Superior temporal gyrus (tissue), 1 donor: ENCODE results near the gene FMN1.
A peak's percentile ranks its signal among the peaks of the same experiment; 100 is the strongest.

Experiments
- DNase-seq: peaks from one replicate; pipeline ENCODE4 v3.0.0-alpha.2; 2016; ENCODE audit errors: extremely low spot score

Gene FMN1

DNA sequence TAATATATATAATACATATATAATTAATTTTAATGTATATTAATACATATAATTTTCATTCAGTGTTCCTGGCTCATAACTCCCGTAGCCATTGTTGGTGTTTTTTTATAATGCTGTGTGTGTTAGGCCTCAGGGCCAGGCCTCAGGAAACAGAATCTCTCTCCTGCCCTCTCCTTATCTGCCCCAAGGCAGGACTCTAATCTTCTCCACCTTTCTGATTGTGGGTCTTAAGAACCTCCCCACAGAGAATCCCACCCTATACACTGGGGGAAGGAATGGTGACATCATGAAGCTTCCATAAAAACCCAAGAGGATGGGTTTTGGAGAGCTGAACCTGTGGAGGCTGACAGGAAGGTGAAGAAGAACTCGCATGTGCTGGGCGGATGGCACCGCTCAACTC lies 4.0 kb upstream of the FMN1 start:
- DNase-seq = no peak

DNA sequence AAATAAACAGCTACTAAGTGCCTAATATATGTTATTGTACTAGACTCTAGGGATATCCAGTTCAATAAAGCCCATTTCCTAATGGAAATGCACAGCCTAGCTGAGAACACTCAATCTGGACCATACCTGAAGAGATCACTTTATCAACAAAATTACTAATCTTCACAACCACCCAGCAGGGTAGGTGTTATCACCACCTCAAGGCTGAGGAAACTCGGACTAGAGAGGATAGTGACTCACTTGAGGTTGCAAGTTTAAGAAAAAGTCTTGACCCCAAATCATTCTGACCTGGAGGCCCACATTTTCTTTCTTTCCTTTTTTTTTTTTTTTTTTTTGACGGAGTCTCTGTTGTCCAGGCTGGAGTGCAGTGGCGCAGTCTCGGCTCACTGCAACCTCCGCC lies 3.1 kb upstream of the FMN1 start:
- DNase-seq = no peak

DNA sequence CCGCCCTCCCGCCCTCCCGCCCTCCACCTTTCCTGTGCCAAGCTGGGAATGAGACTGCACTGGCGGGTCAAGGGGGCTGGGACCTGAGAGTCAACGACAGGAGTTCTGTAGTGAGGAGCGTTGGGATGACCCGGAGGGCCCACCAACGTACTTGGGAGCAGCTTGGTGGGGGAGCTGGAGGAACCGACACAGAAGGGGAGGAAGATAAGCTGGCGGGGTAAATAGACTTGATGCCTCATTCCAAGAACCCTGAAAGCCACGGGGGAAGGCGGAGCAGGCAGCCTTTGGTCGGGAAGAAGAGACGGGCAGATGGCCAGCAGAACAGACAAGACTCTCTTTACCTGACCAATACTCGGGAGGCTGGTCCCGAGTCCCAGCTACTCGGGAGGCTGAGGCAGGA lies 277 bp downstream of the FMN1 start:
- DNase-seq = peak; percentile 41

DNA sequence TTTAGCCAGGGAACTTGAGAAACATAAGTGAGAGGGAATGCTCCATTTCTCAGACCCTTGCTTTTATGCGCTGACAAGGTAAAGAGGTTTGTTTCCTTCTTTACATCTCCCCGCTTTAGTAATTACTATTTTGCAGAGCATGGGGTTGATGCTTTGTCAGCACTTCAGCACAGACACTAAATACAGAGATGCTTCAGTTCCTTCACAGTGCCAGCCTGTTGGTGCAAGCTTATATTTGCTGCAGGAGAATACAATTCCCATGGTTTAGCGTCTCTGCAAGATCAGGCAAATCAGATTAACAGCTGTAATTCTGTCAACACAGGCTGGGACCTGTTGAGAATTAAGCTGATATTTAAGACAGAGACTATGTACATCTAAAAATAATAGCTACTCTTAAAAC lies 2.9 kb downstream of the FMN1 start:
- DNase-seq = peak; percentile 32

DNA sequence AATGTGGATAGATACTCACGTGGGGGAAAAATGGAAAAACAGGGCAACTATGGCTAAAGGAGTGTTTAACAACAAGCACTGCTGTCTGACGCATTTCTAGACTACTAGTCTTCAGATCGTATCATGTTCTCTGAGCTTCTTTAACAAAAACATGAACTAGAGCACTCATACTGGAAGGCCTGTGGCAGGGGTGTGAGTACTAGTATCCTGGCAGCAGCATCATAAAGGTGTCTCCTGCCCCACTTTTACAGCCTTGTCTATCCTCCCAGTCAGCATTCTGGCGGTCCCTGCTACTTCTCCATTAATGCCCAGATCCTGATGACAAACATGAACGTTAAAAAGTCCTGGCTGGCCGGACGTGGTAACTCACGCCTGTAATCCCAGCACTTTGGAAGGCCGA lies 4.0 kb downstream of the FMN1 start:
- no peak for DNase-seq

DNA sequence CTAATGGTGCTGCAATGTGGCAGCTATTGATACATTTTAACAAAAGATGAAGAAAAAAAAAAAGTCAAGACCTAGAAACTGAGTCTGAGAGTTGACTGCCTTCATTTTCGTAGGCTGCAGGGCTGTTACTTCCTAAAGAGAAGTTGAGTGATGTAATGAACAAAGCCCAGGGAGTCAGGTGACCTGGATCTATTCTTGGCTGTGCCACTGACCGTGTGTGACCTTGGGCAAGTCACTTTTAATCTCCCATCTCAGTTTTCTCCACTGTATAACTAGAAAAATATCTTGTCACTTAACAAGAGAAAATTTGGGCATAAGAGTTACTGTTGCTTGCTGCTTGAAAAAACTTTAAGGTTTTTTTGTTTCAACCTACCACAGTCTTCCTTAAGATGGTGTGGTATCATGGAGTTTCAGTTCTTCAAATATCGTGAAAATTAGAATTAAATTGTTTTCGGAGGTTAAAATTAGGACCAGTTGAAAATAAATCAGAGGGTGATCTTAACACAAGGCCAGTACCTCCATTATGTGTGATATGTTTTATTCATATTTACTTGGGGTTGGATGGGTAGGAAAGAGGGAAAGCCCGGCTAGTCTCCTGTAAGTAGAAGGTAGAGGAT lies 5.8 kb downstream of the FMN1 start:
- DNase-seq = no peak

DNA sequence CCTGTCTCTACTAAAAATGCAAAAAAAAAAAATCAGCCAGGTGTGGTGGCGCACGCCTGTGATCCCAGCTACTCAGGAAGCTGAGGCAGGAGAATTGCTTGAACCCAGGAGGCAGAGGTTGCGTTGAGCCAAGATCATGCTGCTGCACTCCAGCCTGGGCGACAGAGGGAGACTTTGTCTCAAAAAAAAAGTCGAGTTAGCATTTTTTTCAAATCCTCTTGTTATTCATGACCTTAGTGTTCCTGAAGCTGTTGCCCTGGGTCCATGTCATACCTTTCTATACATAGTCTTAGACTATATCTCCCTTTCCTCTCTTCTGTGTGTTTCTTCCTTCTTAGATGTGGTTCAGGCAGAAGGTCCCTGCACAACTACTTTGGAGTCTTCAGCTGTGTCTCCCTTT lies 6.4 kb downstream of the FMN1 start:
- no peak for DNase-seq

DNA sequence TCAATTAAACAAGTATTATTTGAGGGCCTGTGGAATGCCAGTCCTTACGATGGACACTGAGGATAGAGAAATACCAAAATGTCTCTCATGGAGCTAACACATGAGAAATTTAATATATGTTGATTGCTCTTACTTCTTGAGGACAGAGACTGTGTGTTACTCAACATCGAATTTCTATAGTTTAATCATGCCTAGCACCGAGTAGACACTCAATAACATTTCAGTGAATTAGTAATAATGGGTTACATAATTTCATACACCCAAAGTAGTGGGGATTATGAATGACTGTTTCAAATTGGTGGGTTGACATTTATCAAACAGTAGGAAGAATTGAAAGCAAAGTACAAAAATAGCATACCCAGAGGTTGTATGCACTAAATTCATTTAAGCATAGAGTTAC lies 11.2 kb downstream of the FMN1 start:
- no peak for DNase-seq

DNA sequence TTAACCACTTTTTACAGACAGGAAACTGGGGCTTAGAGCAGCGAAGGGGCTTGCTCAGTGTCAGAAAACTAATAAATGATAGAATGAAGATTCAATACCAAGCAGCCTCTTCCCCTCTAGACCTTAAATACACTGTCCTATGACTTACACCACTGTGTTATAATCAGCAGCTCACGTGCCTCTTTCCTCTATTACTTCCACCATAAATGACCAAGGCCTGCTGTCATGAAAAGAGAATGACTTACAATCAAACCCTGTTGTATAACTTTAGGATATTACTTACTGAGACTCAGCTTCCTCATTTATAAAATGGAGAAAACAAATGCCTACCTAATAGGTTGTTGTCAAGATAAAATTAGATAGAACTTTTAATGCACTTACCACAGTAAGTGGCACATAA lies 11.6 kb downstream of the FMN1 start:
- DNase-seq = no peak

DNA sequence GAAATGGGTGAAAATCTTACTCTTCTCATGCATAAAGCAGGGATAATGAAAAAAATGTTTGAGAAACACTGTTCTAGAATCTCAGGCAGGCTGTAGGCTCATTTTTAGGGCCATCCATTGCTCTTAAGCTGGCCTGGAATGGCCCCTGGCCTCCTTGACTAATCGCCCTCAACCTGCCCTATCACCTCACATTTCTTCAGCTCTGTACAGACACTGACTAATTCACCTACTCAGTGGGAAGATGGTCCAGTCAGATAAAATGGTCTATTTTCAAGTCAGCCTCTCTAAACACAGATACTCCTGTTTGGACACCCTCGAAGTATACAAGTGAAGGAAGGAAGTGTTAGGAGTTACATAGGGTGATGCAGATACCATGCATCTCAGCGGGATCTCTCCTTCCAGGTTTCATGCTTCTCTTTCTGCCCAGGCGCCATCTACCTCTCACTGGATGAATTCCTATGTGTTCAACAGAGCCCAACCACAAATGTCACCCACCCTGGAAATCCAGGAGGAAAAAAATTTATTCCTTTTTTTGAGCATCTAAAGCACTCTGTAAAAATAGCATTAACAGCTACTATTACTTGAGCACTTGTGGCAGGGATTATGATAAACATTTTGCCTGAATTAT lies 12.1 kb downstream of the FMN1 start:
- DNase-seq = no peak

DNA sequence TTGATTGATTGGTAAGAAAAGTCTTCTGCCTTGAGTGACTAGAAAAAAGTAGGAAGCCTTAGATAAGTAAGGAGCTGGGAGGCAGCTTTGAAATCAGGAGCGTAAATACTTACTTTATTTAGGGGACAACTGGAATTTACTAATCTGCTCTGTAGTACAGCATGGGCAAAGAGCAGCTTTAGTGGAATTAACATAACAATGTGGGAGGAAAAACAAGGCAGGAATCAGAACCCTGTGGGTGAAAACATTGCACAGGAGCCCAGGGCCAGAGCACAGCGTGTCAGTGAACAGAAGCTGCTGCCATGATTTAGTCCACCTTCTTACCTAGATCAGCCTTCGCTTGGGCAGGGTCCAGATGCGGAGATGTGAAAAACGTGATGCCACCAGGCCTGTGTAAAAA lies 14.6 kb downstream of the FMN1 start:
- DNase-seq = no peak

DNA sequence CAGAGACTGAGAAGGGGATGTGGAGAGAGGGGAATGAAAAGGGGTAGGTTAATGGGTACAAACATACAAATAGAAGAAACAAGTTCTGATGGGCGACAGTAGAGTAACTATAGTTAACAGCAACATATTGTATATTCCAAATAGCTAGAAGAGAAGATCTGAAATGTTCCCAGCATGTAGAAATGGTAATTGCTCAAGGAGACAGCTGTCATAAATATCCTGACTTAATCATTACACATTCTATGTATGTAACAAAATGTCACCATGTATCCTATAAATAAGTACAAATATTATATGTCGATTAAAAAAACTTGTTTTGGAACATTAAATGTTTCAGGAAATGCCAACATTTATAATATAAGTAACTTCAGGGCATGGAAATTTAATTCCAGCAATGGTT lies 23.3 kb downstream of the FMN1 start:
- DNase-seq = no peak

DNA sequence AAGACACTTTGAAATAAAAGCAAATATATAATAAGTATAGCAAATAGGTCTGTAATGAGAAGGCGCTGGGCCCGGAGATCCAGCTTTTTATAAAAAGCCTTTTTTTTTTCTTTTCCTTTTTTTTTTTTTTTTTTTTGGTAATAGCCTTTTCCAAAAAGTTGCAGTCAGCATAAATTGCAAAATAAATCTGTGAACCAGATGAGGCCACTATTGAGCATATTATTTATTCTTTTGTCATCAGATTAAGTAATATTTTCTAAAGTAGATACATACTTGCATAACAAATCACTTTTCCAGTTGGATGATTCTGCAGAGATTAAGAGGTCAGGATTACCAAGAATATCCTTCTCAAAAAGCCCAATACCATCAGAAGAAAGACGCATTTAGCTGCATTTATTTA lies 24.9 kb downstream of the FMN1 start:
- no peak for DNase-seq

DNA sequence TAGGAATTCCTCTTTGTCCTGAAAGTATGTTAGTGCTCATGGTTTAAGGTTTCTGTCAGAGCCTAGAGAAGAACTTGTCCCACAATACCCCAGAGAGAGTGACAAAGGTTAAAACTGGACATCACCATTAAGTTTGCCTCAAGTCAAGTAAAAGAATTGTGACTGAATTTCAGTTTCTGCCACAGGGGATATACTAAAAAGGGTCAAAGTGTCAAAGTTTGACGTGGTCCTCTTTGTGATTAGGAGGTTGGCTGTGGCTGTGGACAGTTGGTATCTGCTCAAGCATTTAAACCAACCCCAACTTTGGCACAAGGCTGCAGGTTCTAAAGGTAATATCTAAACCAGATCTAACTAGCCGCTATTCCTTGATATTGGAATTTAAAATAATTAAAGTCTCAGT lies 26.1 kb downstream of the FMN1 start:
- DNase-seq = no peak

DNA sequence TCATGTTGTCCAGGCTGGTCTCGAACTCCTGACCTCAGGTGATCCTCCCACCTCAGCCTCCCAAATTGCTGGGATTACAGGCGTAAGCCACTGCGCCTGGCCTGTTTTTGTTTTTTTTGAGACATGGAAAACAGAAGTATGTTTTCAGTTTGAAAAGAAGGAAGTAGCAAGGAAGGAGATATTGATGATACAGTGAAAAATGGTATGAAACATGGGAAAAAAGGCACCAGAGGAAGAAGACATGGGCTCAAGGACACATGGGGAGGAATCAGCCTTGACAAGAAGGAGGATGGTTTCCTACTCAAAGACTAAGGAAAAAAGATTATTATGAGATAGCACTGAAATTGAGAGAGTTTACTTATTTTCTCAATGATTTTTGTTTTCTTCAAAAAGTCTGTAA lies 30.7 kb downstream of the FMN1 start:
- DNase-seq = no peak

DNA sequence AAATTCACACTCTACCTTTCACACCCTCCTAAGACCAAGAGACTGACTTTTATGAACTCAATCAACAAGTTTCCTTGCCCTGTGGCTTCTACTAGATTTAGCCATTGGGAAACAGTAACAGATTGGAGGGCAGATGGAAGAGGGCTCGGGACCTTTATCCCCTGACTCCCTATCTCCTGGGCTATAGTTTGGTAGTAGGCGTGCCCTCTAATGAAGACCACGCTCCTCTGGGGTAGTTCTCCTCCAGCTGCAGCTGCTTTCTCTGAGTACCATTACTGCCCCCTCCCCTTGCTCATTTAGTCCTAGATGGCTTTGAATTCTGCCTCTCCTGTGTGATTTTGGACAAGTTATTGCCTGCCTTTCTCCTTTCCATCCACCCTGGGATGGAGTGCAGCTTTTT lies 33.3 kb downstream of the FMN1 start:
- DNase-seq = no peak

DNA sequence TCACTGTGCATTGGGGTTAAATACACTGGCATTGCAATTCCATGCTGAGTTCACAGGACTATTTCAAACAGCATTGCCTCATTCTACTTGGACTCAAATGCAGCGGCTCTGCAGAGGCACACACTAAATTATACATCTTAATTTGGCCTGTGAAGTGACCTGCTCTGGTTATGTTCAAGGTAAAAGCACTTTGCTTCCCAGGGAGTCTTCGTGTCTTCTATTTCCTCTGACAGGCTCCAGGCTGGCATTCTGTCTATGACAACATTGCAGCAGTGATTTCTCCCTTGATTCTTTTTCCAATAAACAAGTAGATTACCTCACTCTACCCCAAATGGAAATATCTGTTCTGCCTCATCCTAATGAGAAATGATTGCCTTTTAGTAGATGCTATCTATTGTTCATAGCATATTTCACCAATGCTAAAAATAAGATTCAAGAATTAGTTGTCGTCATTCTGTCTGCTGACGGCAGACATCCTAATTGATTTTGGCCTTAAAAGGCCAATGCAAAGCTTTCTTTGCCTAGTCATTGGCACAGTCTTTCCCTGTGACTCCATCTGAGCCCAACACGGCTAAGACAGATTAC lies 33.8 kb downstream of the FMN1 start:
- no peak for DNase-seq

DNA sequence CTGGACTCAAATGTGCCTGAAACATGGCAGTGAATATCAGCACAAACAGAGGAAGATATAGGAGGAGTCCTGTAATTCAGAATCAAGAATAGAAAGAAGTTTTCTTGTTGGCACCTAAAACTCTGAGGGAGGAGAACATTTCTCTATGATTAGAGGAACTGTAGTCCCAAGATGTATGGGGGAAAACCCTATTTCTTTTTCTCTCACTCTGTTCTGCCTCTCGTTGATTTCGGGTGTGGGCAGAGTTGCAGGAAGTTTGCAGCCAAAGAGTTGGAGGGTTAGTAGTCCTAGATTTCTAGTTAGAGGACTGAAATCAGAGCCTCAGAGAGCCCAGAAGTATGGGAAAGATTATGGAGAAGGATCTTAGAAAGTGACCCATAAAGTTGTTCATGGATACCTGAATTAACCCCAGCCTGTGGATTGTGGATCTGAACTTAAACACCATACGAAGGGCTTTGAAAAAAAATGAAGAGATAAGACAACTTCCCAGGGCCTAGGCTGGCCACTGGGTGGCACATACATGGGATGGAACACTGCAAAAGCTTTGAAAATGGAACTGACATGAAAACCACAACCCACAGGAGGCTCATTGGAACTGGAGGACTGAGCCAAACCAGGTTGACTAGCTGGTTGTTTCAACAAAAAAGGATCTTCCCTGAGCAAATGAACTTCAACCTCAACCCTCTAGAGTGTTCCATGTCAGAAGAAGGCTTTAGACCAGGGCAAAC lies 34.6 kb downstream of the FMN1 start:
- no peak for DNase-seq

DNA sequence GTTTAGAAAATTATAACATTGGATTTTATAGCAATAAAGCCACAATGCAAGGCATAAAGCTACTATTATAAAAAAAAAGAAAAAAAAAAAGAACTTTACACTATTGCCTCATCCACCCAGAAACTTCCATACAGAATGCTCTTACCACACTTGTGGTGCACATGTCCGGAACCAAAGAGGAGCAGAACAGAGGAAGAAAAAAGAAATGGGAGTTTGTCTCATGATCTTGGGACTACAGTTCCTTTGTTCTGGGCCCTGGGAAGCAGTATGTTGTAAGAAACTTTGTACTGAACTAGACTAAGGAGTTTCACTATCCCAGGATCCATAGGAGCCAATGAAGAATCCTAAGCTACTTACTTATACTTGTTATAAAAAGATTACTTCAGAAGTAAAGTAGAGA lies 36.1 kb downstream of the FMN1 start:
- no peak for DNase-seq

DNA sequence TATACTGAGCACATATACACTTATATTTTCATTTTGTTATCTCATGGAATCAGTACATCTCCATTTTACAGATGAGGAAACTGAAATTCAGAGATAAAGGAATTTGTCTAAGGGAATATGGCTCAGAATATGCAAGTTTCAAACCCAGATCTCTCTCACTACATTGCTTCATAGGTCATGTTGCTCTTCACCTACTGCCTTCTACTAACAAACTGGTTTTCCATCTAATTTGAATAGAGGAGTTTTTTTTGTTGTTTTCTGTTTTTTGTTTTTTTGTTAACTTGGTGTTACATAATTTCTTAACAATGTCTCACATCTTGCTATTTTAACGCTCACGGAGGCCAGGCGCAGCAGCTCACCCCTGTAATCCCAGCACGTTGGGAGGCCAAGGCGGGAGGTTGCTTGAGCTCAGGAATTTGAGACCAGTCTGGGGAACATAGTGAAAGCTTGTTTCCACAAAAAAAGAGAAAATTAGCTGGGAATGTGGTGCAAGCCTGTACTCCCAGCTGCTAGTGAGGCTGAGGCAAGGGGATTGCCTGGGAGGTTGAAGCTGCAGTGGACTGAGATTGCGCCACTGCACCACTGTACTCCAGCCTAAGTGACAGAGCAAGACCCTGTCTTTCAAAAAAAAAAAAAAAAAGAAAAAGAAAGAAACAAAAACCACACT lies 37.0 kb downstream of the FMN1 start:
- no peak for DNase-seq

DNA sequence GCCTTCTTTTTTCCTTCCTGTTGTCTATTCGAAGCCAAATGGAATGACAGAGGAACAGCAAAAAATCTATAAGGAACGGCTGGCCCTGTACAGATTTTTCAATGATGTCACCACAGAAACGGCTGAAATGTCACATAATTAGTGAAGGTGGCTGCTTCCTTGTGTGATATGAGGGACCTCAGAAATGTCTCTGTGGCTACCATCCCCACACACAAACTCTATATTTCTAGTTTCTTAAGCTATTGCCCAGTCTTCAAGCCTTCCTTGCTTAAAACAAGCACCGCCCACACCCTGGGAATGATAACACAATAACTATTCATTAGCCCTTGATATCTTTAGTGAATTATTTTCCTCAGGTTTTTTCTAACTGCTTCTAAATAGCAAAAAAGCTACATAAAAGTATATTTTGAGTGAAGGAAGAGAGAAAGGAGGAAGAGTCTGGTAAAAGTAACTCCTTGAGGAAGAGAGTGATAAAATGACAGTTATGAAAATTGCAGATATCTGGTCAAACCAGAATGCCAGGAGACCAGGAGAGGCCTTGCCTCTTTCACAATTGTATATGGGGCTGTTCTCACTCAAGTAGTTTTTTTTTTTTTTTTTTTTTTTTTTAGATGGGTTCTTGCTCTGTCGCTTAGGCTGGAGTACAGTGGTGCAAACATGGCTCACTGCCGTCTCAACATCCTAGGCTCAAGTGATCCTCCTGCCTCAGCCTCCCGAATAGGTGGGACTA lies 38.7 kb downstream of the FMN1 start:
- DNase-seq = no peak
